SK-N-MC (cell line): ENCODE measurements around the gene SLCO2B1.
A peak's percentile ranks its signal among the peaks of the same experiment; 100 is the strongest.

Source experiments
- DNase-seq: peaks from one replicate; pipeline ENCODE4 v3.0.0-alpha.2; 2011; ENCODE audit warnings: low read depth, low spot score
- H3K27ac ChIP-seq: fragments of 200-600 bp; sonication (generic); 2 replicates; pipeline ENCODE4 v1.5.1; 2016; ENCODE audit warnings: mixed run types
- H3K36me3 ChIP-seq: fragments of 200-600 bp; sonication (generic); 2 replicates; pipeline ENCODE4 v1.6.1; 2017; ENCODE audit warnings: antibody characterized with exemption, low read length, mixed read lengths; ENCODE audit not compliant: insufficient read depth
- H3K4me3 ChIP-seq: fragments of 200-600 bp; sonication (generic); 2 replicates; pipeline ENCODE4 v1.5.1; 2016
- H3K9ac ChIP-seq: fragments of 200-600 bp; sonication (generic); 2 replicates; pipeline ENCODE4 v1.8.0; 2017; ENCODE audit warnings: mixed run types, mixed read lengths; ENCODE audit not compliant: insufficient read length
- H3K9me3 ChIP-seq: fragments of 200-600 bp; sonication (generic); 2 replicates; pipeline ENCODE4 v1.6.1; 2017; ENCODE audit warnings: low read depth, mild to moderate bottlenecking, antibody characterized with exemption, low read length, moderate library complexity, mixed read lengths
- EZH2 ChIP-seq: fragments of 200-600 bp; sonication (generic); IDR thresholded peaks from one replicate; pipeline ENCODE4 v1.6.1; 2017; ENCODE audit warnings: antibody characterized with exemption
- FOXP2 ChIP-seq: optimal IDR thresholded peaks from 2 replicates; pipeline ENCODE3; 2011; ENCODE audit warnings: mild to moderate bottlenecking, moderate library complexity; ENCODE audit not compliant: insufficient read depth; ENCODE audit errors: extremely low read length, control extremely low read depth
- POLR2AphosphoS5 ChIP-seq: IDR thresholded peaks from 2 replicates; pipeline ENCODE4 v1.6.1; 2012; ENCODE audit warnings: mild to moderate bottlenecking, low read depth, low read length, borderline replicate concordance

SLCO2B1 gene

GRCh38 chr11:75230621-75231020 is 79.7 kb downstream of the SLCO2B1 start:
- DNase-seq = no peak
- Histone ChIP-seq H3K36me3 (no peaks in the 10 kb centered on the region), H3K9me3 (no peaks in the 10 kb centered on the region), H3K27ac (no peak overlapping the region), H3K9ac (no peak overlapping the region), H3K4me3 (no peak overlapping the region)
- TF ChIP-seq POLR2AphosphoS5 (no peak), FOXP2 (no peak), EZH2 (no peak)

GRCh38 chr11:75233754-75234172 is 82.9 kb downstream of the SLCO2B1 start:
- TF ChIP-seq FOXP2 (no peak), EZH2 (no peak), POLR2AphosphoS5 (no peak)
- Histone ChIP-seq H3K9ac (no peak overlapping the region), H3K4me3 (no peak overlapping the region), H3K27ac (no peak overlapping the region), H3K36me3 (no peaks in the 10 kb centered on the region), H3K9me3 (no peaks in the 10 kb centered on the region)
- peak; percentile 10 for DNase-seq

- no peak overlapping the region for H3K9ac ChIP-seq
- no peak for TF ChIP-seq POLR2AphosphoS5
- no peak for TF ChIP-seq EZH2
- TF ChIP-seq FOXP2 = no peak
- H3K36me3 ChIP-seq = no peaks in the 10 kb centered on the region
- no peak overlapping the region for H3K4me3 ChIP-seq
- H3K27ac ChIP-seq = no peak overlapping the region
- DNase-seq = no peak
- no peaks in the 10 kb centered on the region for H3K9me3 ChIP-seq
Measured at GRCh38 chr11:75236062-75236461, 85.2 kb downstream of the SLCO2B1 start.

GRCh38 chr11:75237050-75237449 is 86.1 kb downstream of the SLCO2B1 start:
- Histone ChIP-seq H3K36me3 (no peaks in the 10 kb centered on the region), H3K4me3 (no peak overlapping the region), H3K27ac (no peak overlapping the region), H3K9me3 (no peaks in the 10 kb centered on the region), H3K9ac (no peak overlapping the region)
- no peak for TF ChIP-seq EZH2
- TF ChIP-seq POLR2AphosphoS5 = no peak
- no peak for TF ChIP-seq FOXP2
- no peak for DNase-seq

- no peak overlapping the region for H3K27ac ChIP-seq
- H3K9ac ChIP-seq = no peak overlapping the region
- H3K9me3 ChIP-seq = no peaks in the 10 kb centered on the region
- DNase-seq = no peak
- H3K36me3 ChIP-seq = no peaks in the 10 kb centered on the region
- TF ChIP-seq POLR2AphosphoS5 = no peak
- no peak for TF ChIP-seq EZH2
- TF ChIP-seq FOXP2 = no peak
- no peak overlapping the region for H3K4me3 ChIP-seq
Measured at GRCh38 chr11:75238595-75239440, 87.9 kb downstream of the SLCO2B1 start.

- no peak overlapping the region for H3K27ac ChIP-seq
- no peak for TF ChIP-seq FOXP2
- TF ChIP-seq POLR2AphosphoS5 = no peak
- TF ChIP-seq EZH2 = no peak
- H3K4me3 ChIP-seq = no peak overlapping the region
- H3K9ac ChIP-seq = no peak overlapping the region
- no peak for DNase-seq
- H3K36me3 ChIP-seq = no peaks in the 10 kb centered on the region
- H3K9me3 ChIP-seq = no peaks in the 10 kb centered on the region
Measured at GRCh38 chr11:75239531-75240290, 88.8 kb downstream of the SLCO2B1 start.

GRCh38 chr11:75240311-75241035 is 89.6 kb downstream of the SLCO2B1 start, which contains the start of gene TPBGL:
Gene TPBGL, plus strand, starts transcription at chr11:75240774. Its CDS starts 276 bp downstream, at chr11:75241050.
- Histone ChIP-seq H3K9ac (no peak within 1 kb of the TSS), H3K27ac (no peak within 1 kb of the TSS), H3K4me3 (peak within 1 kb of the TSS; percentile 76), H3K9me3 (no peaks in the 10 kb centered on the region), H3K36me3 (no peaks in the 10 kb centered on the region)
- DNase-seq = no peak
- no peak for TF ChIP-seq EZH2
- no peak for TF ChIP-seq FOXP2
- no peak for TF ChIP-seq POLR2AphosphoS5
